IPS DF 4.7 (cell line): ENCODE results near the gene USP53.
A peak's percentile ranks its signal among the peaks of the same experiment; 100 is the strongest.
"Not testable (repeated sequence)": the region's sequence is repeated elsewhere in the genome, so short reads cannot be mapped to it uniquely, and the experiment has no call there.

ENCODE experiments used
- DNase-seq: peaks from one replicate; pipeline ENCODE4 v3.0.0-alpha.2; 2013; ENCODE audit warnings: low spot score; ENCODE audit errors: extremely low read depth

USP53 gene

GRCh38 chr4:119212234-119212963 lies at the start of gene USP53:
USP53 (plus strand) TSS chr4:119212713; CDS start chr4:119239760, 27,047 bp downstream.
- DNase-seq = peak; percentile 86

DNA sequence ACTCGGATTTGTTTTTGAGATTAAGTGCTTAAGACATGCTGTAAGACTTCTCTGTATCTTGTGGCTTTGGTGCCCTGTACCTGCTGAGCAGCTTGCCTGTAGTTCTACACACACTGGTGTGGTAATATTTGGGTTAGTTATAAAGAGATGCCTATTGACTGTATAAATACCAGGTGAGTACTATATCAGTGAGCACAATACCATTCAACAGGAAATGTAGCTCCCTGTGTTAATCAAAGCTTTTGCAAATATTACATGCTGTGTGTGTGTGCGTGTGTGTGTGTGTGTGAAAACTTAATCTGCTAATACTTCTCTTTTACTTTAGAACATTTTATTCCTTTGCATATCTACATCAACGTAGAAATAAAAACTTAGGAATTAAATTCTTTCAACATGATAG lies 46.7 kb upstream of the USP53 start:
- no peak for DNase-seq

DNA sequence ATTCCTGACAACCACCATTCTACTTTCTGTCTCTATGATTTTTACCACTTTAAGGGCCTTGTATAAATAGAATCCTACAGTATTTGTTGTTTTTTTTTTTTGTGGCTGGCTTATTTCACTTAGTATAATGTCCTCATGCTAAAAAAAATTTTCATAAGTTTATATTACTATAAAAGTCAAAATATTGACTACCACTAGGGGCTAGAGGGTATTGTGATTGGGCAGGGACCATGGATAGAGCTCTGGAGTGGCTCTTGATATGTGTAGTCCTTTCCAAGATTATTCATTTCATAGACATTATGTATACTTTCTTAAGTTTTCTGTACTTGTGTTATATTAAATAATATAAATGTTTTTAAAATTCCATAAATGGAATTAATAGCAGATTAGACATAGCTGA lies 42.3 kb upstream of the USP53 start:
- DNase-seq = no peak

DNA sequence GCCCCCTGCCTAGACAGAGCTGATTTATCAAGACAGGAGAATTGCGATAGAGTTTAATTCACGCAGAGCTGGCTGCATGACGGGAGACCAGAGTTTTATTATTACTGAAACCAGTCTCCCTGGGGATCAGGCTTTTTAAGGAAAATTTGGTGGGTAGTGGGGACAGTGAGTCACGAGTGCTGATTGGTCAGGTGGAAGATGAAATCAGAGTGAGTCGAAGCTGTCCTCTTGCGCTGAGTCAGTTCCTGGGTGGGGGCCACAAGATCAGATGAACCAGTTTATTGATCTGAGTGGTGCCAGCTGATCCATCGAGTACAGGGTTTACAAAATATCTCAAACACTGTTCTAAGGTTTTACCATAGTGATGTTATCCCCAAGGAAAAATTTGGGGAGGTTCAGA lies 40.3 kb upstream of the USP53 start:
- no peak for DNase-seq

DNA sequence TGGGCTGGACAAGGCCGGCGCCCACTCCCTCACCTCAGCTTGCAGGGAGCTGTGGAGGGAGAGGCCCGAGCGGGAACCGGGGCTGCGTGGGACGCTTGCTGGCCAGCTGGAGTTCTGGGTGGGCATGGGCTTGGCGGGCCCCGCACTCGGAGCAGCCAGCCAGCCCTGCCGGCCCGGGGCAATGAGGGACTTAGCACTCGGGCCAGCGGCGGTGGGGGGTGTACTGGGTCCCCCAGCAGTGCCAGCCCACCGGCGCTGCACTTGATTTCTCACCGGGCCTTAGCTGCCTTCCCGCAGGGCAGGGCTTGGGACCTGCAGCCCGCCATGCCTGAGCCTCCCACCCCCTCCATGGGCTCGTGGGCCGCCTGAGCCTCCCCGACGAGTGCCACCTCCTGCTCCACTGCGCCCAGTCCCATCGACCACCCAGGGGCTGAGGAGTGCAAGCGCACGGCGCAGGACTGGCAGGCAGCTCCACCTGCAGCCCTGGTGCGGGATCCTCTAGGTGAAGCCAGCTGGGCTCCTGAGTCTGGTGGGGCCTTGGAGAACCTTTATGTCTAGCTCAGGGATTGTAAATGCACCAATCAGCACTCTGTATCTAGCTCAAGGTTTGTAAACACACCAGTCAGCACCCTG lies 38.7 kb upstream of the USP53 start:
- not testable (repeated sequence) for DNase-seq

GRCh38 chr4:119179011-119179410 lies 33.5 kb upstream of the USP53 start:
- DNase-seq = no peak

DNA sequence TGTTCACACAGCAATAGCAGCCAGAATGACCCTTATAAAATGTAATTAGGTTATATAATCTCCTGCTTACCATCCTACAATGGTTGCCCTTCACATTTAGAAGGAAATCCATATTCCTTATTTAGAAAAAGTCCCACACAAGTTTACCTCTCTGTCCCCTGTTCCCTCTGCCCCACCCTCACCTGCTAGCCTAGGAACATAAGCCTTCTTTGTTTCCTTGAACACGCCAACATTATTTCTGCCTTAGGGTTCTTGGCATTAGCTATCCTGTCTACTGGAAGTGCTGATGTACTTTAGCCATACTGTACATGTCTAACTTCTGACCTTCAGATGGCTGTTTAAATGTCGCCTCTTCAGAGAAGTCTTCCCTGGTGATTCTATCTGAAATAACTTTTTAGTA lies 28.4 kb upstream of the USP53 start:
- no peak for DNase-seq

DNA sequence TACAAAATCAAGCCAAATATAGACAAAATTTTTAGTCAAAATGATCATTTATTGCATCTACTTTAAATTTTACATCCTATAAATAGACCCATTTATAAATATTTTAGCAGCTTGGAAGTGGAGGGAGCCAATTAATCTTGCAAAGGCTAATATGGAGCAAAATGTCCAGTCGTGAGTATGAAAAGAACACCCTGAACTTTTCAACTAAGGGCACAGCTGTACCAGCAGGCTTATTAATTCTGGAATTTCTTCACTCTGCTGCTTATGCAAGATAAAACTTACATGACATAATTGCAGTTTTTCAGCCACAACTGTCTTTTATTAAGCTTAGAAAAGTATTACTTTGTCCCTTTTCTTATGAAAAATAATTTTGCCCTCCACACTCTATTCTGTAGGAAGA lies 22.9 kb upstream of the USP53 start:
- DNase-seq = no peak

GRCh38 chr4:119190354-119190753 lies 22.2 kb upstream of the USP53 start:
- DNase-seq = no peak

- DNase-seq = no peak
Observed at GRCh38 chr4:119191505-119191904, 21.0 kb upstream of the USP53 start.

DNA sequence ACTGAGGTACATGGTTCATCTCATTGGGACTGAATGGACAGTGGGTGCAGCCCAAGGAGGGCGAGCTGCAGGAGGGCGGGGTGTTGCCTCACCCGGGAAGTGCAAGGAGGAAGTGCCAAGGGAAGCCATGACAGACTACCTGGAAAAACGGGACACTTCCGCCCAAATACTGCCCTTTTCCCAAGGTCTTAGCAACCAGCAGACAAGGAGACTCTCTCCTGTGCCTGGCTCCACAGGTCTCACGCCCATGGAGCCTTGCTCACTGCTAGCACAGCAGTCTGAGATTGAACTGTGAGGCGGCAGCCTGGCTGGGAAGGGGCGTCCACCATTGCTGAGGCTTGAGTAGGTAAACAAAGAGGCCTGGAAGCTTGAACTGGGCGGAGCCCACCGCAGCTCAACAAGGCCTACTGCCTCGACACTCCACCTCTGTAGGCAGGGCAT lies 14.7 kb upstream of the USP53 start:
- DNase-seq = no peak

- no peak for DNase-seq
Observed at GRCh38 chr4:119204916-119205315, 7.6 kb upstream of the USP53 start.

DNA sequence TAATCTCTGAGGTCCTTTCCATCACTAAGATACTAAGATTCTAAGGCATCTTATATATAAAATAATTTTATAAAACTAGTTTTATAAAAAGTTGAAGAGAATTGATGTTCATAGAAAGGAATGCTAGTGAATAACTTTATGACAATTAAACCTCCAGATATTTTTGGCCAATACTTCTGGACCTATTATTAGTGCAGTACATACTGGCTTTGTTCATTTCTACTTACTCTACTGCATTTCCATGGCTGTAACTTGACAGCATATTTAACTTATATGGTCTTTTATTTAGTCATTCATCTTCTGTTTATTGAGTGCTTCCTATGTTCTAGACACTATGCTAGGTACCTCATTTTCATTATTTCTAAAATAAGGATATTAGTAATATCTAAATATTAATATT lies 6.8 kb upstream of the USP53 start:
- no peak for DNase-seq

DNA sequence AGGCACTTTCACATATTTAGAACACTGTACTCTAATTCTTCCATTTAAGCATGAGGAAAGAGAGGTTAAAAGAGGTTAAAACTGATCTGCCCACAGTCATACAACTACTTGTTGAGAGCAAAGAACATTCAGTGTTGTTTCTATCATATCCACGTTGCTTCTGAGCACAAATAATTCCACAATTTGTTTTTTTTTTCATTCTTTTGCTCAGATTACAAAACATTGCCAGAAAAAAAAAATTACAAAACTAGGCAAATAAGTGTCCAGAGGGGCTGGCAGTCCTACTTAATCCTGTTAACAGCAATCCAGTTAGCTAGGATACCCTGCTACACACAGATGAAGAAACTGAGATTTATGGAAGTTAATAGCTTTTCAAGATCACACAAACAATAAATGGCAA lies 6.3 kb upstream of the USP53 start:
- no peak for DNase-seq

DNA sequence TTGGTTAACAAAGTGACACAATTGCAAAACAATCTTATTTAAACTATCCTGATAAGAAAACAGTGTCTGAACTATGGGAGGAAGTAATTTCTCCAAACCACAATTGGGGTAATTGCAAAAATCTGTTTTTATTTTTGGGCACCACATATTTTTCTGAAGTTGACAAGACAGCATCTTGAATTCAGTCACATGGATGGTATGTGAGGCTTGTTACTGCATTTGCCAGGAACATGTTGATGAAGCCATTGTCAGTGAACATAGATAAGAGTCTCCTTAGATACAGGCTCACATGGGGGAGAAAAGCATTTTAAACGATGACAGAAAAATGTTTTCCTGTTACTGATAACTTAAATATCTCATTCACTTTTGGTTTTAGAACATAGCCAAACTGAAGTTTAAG lies 5.5 kb upstream of the USP53 start:
- no peak for DNase-seq

DNA sequence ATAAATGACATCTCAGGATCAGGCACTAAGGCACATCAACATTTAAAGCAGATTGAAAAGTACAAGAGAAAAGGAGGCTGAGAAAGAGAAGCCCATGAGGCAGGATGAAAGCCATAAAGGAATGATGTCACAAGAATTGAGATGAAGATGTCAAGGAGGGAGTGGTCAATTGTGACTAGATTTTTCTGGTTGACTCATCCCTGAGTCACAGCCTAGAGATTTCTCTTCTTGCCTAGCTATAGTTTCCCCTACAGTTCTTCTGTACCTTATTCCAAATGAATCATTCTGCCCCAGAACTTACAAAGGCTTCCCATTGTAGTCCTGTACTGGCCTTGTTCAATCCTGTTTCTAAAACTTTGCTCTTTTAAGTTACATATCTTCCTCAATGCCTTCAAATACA lies 3.4 kb upstream of the USP53 start:
- DNase-seq = no peak

DNA sequence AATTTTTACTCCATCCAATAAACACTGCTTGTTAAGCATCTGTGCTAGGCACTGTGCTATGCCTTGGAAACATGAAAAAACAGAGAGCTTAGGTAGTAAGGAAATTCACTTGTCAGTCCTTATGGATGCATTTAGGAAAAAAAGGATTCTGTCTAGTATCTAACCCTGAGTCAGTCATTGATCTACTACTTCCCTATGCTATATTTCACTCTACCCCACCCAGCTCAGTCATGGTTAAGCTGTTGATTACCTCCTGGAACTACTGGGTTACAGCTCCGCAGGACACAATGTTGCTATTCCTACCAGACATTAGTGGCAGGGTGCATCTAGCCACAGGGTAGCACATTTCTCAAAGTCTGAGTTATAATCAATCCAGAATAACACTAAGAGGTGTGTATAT lies 2.9 kb upstream of the USP53 start:
- DNase-seq = no peak

DNA sequence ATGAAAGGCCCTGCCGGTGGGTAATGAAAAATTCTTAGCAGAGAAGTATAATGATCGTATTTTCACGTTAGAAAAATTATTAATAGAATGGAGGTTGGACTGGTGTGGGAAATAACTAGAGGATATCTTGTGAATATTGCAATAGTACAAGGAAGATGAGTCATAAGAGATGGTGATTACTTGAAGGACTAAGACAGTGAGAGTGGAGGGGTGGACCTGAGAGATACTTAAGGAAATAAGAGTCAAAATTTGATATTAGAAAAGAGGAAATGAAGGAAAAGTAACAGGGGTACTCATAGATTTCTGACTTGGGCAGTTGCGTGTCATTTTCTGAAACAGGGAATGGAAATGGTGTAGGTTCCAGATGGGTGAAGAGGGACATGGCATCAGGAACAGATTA lies 1.7 kb upstream of the USP53 start:
- no peak for DNase-seq

GRCh38 chr4:119211867-119212233 lies 663 bp upstream of the USP53 start:
- peak; percentile 79 for DNase-seq

DNA sequence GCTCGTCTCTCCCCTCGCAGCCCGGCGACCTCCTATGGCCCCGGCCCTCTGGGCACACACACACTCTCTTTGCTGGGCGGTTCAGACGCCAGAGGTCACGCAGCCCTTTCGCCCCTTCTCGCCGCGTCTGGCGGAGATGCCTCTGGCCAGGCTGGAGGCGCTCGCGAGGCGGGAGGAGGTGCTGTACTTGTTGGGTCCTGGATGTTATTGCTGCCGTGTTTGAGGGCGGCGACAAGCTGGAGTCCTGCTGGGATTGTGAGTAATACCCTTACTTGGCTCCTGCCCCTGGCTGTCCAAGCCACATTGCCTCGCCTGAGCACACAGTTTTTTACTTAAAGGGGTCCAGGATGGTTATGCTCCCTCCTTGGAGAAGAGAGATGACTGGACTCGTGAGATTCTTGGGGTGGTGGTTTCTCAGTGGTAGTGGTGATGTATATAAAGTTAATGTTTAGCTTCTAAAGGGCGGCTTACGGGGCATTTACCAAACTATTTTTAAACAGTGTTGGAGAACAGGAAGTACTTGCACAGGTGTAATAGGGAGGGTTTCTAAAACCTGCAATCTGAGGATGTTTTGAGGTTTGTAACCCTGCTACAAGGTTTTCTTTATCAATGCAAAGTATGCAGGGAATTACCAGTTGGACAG lies 572 bp downstream of the USP53 start:
- peak; percentile 51 for DNase-seq

DNA sequence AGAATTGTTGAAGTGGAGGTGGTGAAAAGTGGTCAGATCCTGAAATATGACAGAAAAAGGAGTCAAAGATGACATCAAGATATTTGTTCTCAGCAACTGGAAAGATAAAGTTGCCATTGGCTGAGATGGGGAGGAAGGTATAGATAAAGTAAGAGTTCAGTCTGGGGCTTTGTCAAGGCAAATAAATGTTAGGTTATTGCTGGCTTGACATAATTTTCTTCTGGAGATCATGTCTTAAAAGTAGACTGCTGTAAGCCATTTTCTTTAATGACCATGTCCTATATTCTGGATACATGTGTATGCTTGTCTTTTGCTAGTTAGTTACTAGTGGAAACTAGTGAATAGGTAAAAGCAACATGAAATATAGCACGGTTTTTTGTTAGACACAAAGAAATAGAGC lies 5.6 kb downstream of the USP53 start:
- DNase-seq = no peak

- no peak for DNase-seq
Observed at GRCh38 chr4:119221412-119221811, 8.9 kb downstream of the USP53 start.

GRCh38 chr4:119227690-119228089 lies 15.2 kb downstream of the USP53 start:
- DNase-seq = no peak
